Left lung (tissue), 10 donors: ENCODE data around the gene AKR1E2. TPM values are rescaled to one million over a fixed set of nuclear protein-coding genes. Genes with fewer than 3 reads are reported as not detected.

Source experiments
- ATAC-seq: fragments of 200-7000 bp; cut with Tn5 transposase; one replicate; pipeline ENCODE4 v1.9.1; 2020; ENCODE audit warnings: moderate library complexity
- DNase-seq, 4 donors: peaks; one replicate each; pipeline ENCODE4 v3.0.0-alpha.2; 2013 to 2020
- H3K27ac ChIP-seq, 2 donors: fragments of 200-600 bp; sonication (generic) in 1 of 2; one replicate each; pipeline versions ENCODE4 v1.5.0 to v1.8.0; 2020 to 2021
- H3K27me3 ChIP-seq, 2 donors: fragments of 200-600 bp; sonication (generic) in 1 of 2; one replicate each; pipeline versions ENCODE4 v1.5.0 to v1.8.0; 2020 to 2021
- H3K36me3 ChIP-seq, 2 donors: fragments of 200-600 bp; sonication (generic) in 1 of 2; one replicate each; pipeline versions ENCODE4 v1.5.0 to v1.8.0; 2020 to 2021
- H3K4me1 ChIP-seq, 2 donors: fragments of 200-600 bp; one replicate each; pipeline ENCODE4 v1.8.0; 2021
- H3K4me3 ChIP-seq, 2 donors: fragments of 200-600 bp; sonication (generic) in 1 of 2; one replicate each; pipeline versions ENCODE4 v1.5.0 to v1.8.0; 2020 to 2021; ENCODE audit warnings: mild to moderate bottlenecking in 1 of 2
- H3K9me3 ChIP-seq, 2 donors: fragments of 200-600 bp; sonication (generic) in 1 of 2; one replicate each; pipeline versions ENCODE4 v1.5.0 to v1.8.0; 2020 to 2021
- CTCF ChIP-seq, 2 donors: fragments of 200-600 bp; sonication (generic) in 1 of 2; IDR thresholded peaks; one replicate each; pipeline versions ENCODE4 v1.5.0 to v1.8.0; 2021; ENCODE audit warnings: antibody characterized with exemption in 2 of 2
- intact Hi-C, 2 donors: fragments of 100-400 bp; cut with DNase I; formaldehyde crosslinking; loops; one replicate each; pipeline versions ENCODE4 v1.11.2 to v1.14.2; 2022
- polyA plus RNA-seq, 6 donors: library from polyadenylated mRNA; unstranded; fragments of 120-200 nt; gene quantifications; one replicate each; pipeline ENCODE4 v1.2.1, GENCODE V29; 2013; ENCODE audit not compliant: insufficient read length in 6 of 6
- total RNA-seq, 2 donors: library from RNA; stranded (reverse); fragmentation: NEBNext Ultra II Directional; extraction: Animal tissue kit (Norgen Biotek cat#: 25700); gene quantifications; one replicate each; pipeline ENCODE4 v1.2.1, GENCODE V29; 2021
- donor health status: DM: no; HTN: yes; CAD: no.
- donor health status: DM: no; HTN: no; CAD: no.

The AKR1E2 gene
- total and polyA plus RNA-seq, 8 donors = 4.8 to 13.1 (median 9.0) TPM

GRCh38 chr10:4833286-4833685, 7.3 kb downstream of the AKR1E2 start:
- Histone ChIP-seq H3K4me1 (no peaks in the 10 kb centered on the region), H3K9me3 (no peaks in the 10 kb centered on the region), H3K27ac (no peak overlapping the region), H3K4me3 (no peak overlapping the region), H3K27me3 (no peaks in the 10 kb centered on the region), H3K36me3 (peaks cover 0 to 13% of the 10 kb centered on the region in 2 donors)
- ATAC-seq = no peak
- no peak for DNase-seq
- TF ChIP-seq CTCF (IDR thresholded peaks at IDR 0.05) = no peak
- intact Hi-C loops = no loop called here

- TF ChIP-seq CTCF (IDR thresholded peaks at IDR 0.05) = no peak
- Histone ChIP-seq H3K27ac (no peak overlapping the region), H3K27me3 (no peaks in the 10 kb centered on the region), H3K36me3 (peaks cover 0 to 13% of the 10 kb centered on the region in 2 donors), H3K4me1 (no peaks in the 10 kb centered on the region), H3K4me3 (no peak overlapping the region), H3K9me3 (no peaks in the 10 kb centered on the region)
- intact Hi-C loops = no loop called here
- no peak for DNase-seq
- ATAC-seq = no peak
Measured at GRCh38 chr10:4834898-4835405, 8.9 kb downstream of the AKR1E2 start.

- Histone ChIP-seq H3K36me3 (peaks cover 0 to 13% of the 10 kb centered on the region in 2 donors), H3K4me3 (no peak overlapping the region), H3K27me3 (no peaks in the 10 kb centered on the region), H3K9me3 (no peaks in the 10 kb centered on the region), H3K27ac (no peak overlapping the region), H3K4me1 (no peaks in the 10 kb centered on the region)
- no peak for TF ChIP-seq CTCF (IDR thresholded peaks at IDR 0.05)
- DNase-seq (no peak), ATAC-seq (no peak)
- intact Hi-C loops = no loop called here
Measured at GRCh38 chr10:4835494-4835918, 9.5 kb downstream of the AKR1E2 start.

GRCh38 chr10:4836416-4836969, 10.5 kb downstream of the AKR1E2 start:
- no peak overlapping the region for H3K27ac ChIP-seq
- DNase-seq (no peak), ATAC-seq (no peak)
- no peak overlapping the region for H3K4me3 ChIP-seq
- intact Hi-C loops = no loop called here
- no peaks in the 10 kb centered on the region for H3K27me3 ChIP-seq
- H3K36me3 ChIP-seq = peaks cover 0 to 13% of the 10 kb centered on the region in 2 donors
- no peak for TF ChIP-seq CTCF (IDR thresholded peaks at IDR 0.05)
- no peaks in the 10 kb centered on the region for H3K4me1 ChIP-seq
- H3K9me3 ChIP-seq = no peaks in the 10 kb centered on the region

- Histone ChIP-seq H3K9me3 (no peaks in the 10 kb centered on the region), H3K36me3 (peaks cover 0 to 13% of the 10 kb centered on the region in 2 donors), H3K4me3 (no peak overlapping the region), H3K4me1 (no peaks in the 10 kb centered on the region), H3K27ac (no peak overlapping the region), H3K27me3 (no peaks in the 10 kb centered on the region)
- ATAC-seq = no peak
- no peak for TF ChIP-seq CTCF (IDR thresholded peaks at IDR 0.05)
- intact Hi-C loops = no loop called here
- DNase-seq = no peak
Measured at GRCh38 chr10:4837551-4837950, 11.5 kb downstream of the AKR1E2 start.
